ENCODE measurements around the gene GLOD4.

GLOD4 gene

GRCh38 chr17:737561-738113, 44.4 kb downstream of the GLOD4 start:
- no peak for DNase-seq

GRCh38 chr17:733743-734142, 48.3 kb downstream of the GLOD4 start:
- DNase-seq, result no peak

- DNase-seq, result no peak
Observed at GRCh38 chr17:732902-733720, 49.0 kb downstream of the GLOD4 start.

- peak; percentile 26 for DNase-seq
Observed at GRCh38 chr17:732067-732901, 49.8 kb downstream of the GLOD4 start, which contains the start of gene TLCD3A. Gene TLCD3A, plus strand, starts transcription at chr17:732596. Its CDS starts 52 bp downstream, at chr17:732648.

- DNase-seq, result no peak
Observed at GRCh38 chr17:731644-732066, 50.4 kb downstream of the GLOD4 start.

GRCh38 chr17:728911-729310, 53.2 kb downstream of the GLOD4 start:
- DNase-seq, result no peak

- no peak for DNase-seq
Observed at GRCh38 chr17:726271-726919, 55.7 kb downstream of the GLOD4 start.

GRCh38 chr17:725746-726145, 56.3 kb downstream of the GLOD4 start:
- DNase-seq, result no peak

- no peak for DNase-seq
Observed at GRCh38 chr17:725084-725483, 57.0 kb downstream of the GLOD4 start.

GRCh38 chr17:721540-721937, 60.5 kb downstream of the GLOD4 start:
- no peak for DNase-seq

- DNase-seq, result no peak
Observed at GRCh38 chr17:720706-721539, 61.2 kb downstream of the GLOD4 start.

- DNase-seq, result no peak
Observed at GRCh38 chr17:718075-718474, 64.0 kb downstream of the GLOD4 start.

Data from effector CD8-positive, alpha-beta T cell (primary cell).